AG04449 (cell line): Measurements from ENCODE around the gene SPON2.

Experiments
- CTCF ChIA-PET: fragments of 350-600 bp; formaldehyde crosslinking; extraction: SDS; loops from one replicate; lab custom pipeline; 2021; ENCODE audit warnings: antibody characterized with exemption; lab: Yijun Ruan, JAX
- POLR2A ChIA-PET: fragments of 400-600, 350-600 bp; formaldehyde crosslinking; extraction: SDS; loops from one replicate; lab custom pipeline; 2020; ENCODE audit warnings: antibody characterized with exemption, inconsistent platforms; lab: Yijun Ruan, JAX
- DNase-seq: peaks from one replicate; pipeline ENCODE4 v3.0.0-alpha.2; 2010; ENCODE audit warnings: low read depth, low spot score
- H3K4me3 ChIP-seq: 2 replicates; pipeline ENCODE4 v1.5.1; 2011; ENCODE audit warnings: low read depth, mild to moderate bottlenecking, control low read depth, low read length
- TF ChIP-seq, protein P1 (sequence below): IDR thresholded peaks from one replicate; pipeline ENCODE4 v1.5.1; 2011; ENCODE audit warnings: mild to moderate bottlenecking, moderate library complexity, low read length, control low read depth, inconsistent platforms; ENCODE audit not compliant: insufficient read depth; ENCODE audit errors: missing control alignments

SPON2 gene

DNA sequence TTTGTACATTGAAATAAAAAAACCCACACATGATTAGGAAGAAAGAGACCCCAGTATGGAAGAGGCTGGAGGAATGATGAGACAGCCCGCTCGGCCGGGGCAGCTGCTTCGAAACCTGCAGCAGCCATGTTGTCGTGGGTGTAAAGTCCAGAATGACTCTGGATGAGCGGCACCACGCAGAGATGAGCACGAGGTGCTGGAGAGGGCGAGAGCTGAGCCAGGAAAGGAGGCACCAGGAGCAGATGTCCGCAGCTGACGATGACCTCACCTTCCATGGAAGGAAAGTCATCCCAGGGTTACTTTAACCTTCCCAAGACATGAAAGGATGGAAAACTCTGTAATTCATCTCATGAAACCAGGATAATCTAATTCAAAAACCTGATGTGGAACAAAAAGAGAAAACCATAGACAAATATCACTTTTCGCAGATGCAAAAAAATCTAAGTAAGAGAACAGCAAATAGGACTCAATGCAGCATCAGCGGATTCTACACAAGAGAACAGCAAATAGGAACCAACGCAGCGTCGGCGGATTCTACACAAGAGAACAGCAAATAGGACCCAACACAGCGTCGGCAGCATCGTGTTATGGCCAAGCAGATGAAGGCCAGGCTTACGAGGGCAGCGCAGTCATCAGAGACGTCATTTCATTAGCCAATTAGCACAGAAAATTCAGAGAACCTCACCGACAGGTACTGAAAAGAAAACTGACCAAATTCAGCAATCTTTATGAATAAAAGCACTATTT is 25.9 kb upstream of the SPON2 start:
- ChIA-PET CTCF (interaction anchor here (1.2 to 1.5 kb wide), 4 partner anchors 10 to 67 kb away, joined by 3 to 4 read pairs (median 4); no protein-coding TSS in a partner anchor), POLR2A (no interaction called here)
- H3K4me3 ChIP-seq = no peak overlapping the region
- TF ChIP-seq, protein P1, sequence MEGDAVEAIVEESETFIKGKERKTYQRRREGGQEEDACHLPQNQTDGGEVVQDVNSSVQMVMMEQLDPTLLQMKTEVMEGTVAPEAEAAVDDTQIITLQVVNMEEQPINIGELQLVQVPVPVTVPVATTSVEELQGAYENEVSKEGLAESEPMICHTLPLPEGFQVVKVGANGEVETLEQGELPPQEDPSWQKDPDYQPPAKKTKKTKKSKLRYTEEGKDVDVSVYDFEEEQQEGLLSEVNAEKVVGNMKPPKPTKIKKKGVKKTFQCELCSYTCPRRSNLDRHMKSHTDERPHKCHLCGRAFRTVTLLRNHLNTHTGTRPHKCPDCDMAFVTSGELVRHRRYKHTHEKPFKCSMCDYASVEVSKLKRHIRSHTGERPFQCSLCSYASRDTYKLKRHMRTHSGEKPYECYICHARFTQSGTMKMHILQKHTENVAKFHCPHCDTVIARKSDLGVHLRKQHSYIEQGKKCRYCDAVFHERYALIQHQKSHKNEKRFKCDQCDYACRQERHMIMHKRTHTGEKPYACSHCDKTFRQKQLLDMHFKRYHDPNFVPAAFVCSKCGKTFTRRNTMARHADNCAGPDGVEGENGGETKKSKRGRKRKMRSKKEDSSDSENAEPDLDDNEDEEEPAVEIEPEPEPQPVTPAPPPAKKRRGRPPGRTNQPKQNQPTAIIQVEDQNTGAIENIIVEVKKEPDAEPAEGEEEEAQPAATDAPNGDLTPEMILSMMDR = no peak
- no peak for DNase-seq

DNA sequence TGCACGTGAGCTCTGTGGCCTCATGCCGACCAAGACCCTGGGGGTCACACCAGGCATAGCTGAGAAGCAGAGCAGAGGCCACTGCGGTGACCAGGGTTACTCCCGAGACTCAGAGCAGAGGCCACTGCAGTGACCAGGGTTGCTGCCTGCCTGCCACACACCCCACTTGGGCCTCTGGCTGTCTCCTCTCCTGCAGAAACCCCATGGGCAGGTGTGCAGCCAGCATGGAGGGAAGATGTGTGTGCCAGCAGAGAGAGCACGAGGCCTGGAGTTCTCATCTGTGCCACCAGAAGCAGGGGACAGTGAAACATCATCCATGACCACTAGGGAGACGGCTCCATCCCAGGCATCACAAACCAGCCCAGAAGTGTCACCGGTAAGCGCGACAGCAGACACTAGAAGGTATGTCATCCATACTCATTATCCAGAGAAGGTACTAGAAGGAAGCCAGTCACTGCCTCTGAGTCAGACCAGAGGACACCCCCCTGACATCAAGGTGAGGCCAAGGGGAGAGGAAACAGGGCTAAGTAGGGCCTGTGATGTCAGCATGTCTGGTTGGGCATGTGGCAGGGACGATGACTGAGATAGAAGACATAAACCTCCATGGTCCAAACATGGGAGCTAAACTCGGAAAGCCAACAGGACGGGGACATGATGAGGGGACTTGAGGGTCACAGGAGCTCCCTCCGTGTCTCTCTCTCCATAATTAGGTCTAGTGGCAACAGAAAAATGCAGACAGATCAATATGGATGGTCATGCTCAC is 24.2 kb upstream of the SPON2 start:
- POLR2A ChIA-PET = no interaction called here
- CTCF ChIA-PET = interaction anchor here (0.8 to 1.5 kb wide), 7 partner anchors 12 to 66 kb away, joined by 3 to 4 read pairs (median 3); no protein-coding TSS in a partner anchor
- H3K4me3 ChIP-seq = no peak overlapping the region
- no peak for DNase-seq
- TF ChIP-seq, protein P1 = no peak

DNA sequence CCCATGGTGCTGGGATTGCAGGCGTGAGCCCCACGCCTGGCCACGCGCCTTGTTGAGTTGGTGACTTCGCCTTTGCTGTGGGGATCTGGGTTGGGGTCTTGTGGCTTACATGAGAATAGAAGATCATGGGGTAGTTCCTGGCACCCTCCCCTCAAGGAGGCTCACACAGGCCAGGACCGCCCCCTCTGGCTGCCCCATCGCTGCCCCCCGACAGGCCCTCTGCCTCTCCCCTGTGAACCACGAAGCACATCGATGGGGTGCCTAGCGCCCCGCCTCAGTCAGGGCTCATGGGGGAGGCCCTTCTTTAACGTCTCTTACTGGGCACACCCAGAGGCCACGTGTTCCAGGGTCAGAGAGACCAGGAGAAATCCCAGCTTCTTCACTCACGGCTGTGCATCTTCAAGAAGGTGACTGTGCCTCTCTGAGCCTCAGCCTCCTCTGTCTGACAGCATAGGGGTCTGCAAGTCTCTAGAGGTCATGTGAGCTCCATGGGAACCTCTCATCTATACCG is 23.6 kb upstream of the SPON2 start:
- CTCF ChIA-PET = interaction anchor here (1.2 kb wide), 1 partner anchor 29 kb away, joined by 4 read pairs; no protein-coding TSS in a partner anchor
- DNase-seq = no peak
- TF ChIP-seq, protein P1 = no peak
- H3K4me3 ChIP-seq = no peak overlapping the region
- POLR2A ChIA-PET = no interaction called here

DNA sequence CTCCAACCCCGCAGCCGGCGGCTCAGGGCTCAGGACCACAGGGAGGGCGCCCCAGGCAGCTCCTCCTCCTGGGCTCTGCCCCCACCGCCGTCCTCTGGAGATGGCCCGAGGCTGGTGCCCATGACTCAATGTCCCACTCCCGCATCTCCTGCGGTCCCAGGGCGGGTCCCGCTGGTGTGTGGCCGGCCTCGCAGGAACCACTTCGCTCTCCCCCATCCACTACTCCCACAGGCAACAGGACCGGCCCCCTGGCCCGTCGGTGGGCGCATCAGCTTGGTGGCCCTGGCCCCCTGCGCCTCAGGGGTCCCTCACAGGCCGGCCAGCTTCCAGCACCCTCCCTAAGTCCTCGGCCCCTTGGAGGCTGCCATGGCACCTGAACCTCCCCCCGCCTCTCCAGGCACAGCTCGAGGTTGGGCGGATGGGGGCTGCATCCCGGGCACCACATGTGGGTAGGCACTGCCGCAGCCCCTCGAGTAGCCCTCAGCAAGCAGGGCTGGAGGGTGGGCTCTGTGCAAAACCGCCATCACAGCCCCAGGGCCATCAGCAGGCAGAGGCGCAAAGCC is 22.8 kb upstream of the SPON2 start:
- TF ChIP-seq, protein P1 = no peak
- CTCF ChIA-PET = no interaction called here
- POLR2A ChIA-PET = no interaction called here
- no peak for DNase-seq
- no peak overlapping the region for H3K4me3 ChIP-seq

DNA sequence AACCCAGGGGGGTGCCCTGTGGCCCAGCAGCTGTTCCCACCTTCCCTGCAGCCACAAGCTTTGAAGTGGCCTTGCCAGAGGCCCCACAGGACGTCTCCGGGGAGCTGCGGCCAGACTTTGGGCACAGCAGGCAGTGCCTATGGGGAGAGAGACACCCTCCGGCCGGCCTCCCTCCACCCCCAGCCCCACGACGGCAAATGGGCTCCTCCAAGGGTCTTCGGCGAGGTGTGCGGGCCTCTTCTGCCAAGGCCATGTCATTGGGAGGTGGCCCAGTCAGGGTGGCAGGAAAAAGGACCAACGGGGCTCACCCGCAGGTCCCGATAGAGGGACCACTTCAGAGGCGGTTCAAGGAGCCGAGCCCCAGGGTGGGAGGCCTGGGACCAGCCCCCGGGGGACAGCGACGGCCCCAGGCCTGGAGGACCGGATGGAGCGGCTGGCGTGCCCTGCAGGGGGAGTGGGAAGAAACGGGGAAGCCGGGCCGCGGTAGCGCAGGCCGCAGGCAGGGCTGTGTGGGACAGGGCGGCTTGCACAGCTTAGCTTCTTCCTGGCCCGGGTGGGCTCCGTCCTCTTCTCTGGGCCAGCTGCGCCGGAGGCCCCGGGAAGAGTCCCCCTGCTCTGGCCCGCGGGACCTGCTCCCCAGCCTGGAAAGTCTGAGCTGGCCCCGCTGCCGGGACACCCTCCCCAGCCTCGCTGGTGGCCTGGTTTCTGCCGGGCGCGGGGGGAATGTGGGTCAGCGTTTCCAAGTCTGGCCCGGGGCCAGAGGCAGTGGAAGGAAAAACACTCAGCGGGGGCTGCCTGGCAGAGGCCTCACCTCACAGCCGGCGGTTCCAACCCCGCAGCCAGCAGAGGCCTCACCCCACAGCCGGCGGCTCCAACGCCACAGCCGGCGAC is 21.9 kb upstream of the SPON2 start:
- ChIA-PET CTCF (interaction anchor here (1.4 kb wide), 1 partner anchor 11 kb away, joined by 3 read pairs; no protein-coding TSS in a partner anchor), POLR2A (no interaction called here)
- DNase-seq = no peak
- TF ChIP-seq, protein P1 = no peak
- H3K4me3 ChIP-seq = no peak overlapping the region
